Measurements from ENCODE around the gene LRRC47.
"Not testable (repeated sequence)": the region's sequence is repeated elsewhere in the genome, so short reads cannot be mapped to it uniquely, and the experiment has no call there.

Gene LRRC47

GRCh38 chr1:3749512-3749911, 46.8 kb downstream of the LRRC47 start:
- DNase-seq (ENCODE audit: extremely low read depth in 1 of 2, low read depth in 1 of 2) = no peak

GRCh38 chr1:3748316-3748900, 47.9 kb downstream of the LRRC47 start:
- not testable (repeated sequence) for DNase-seq (ENCODE audit: extremely low read depth in 1 of 2, low read depth in 1 of 2)

- DNase-seq (ENCODE audit: extremely low read depth in 1 of 2, low read depth in 1 of 2) = no peak
These were observed 48.4 kb downstream of the LRRC47 start for GRCh38 chr1:3747903-3748302.

- no peak for DNase-seq (ENCODE audit: extremely low read depth in 1 of 2, low read depth in 1 of 2)
These were observed 48.8 kb downstream of the LRRC47 start for GRCh38 chr1:3747522-3747848.

- DNase-seq (ENCODE audit: extremely low read depth in 1 of 2, low read depth in 1 of 2) = peak; percentile 65 to 78
These were observed 49.3 kb downstream of the LRRC47 start for GRCh38 chr1:3746830-3747521.

- DNase-seq (ENCODE audit: extremely low read depth in 1 of 2, low read depth in 1 of 2) = no peak
These were observed 49.9 kb downstream of the LRRC47 start for GRCh38 chr1:3746389-3746829.

GRCh38 chr1:3745590-3746381, 50.5 kb downstream of the LRRC47 start:
- DNase-seq (ENCODE audit: extremely low read depth in 1 of 2, low read depth in 1 of 2) = no peak

- DNase-seq (ENCODE audit: extremely low read depth in 1 of 2, low read depth in 1 of 2) = no peak
These were observed 51.2 kb downstream of the LRRC47 start for GRCh38 chr1:3745071-3745470.

- DNase-seq (ENCODE audit: extremely low read depth in 1 of 2, low read depth in 1 of 2) = no peak
These were observed 51.7 kb downstream of the LRRC47 start for GRCh38 chr1:3744646-3745045.

GRCh38 chr1:3743826-3744225, 52.5 kb downstream of the LRRC47 start:
- DNase-seq (ENCODE audit: extremely low read depth in 1 of 2, low read depth in 1 of 2) = no peak

GRCh38 chr1:3743421-3743820, 52.9 kb downstream of the LRRC47 start:
- DNase-seq (ENCODE audit: extremely low read depth in 1 of 2, low read depth in 1 of 2) = no peak

- no peak for DNase-seq (ENCODE audit: extremely low read depth in 1 of 2, low read depth in 1 of 2)
These were observed 53.6 kb downstream of the LRRC47 start for GRCh38 chr1:3742439-3743298.

GRCh38 chr1:3741566-3742438, 54.5 kb downstream of the LRRC47 start:
- no peak for DNase-seq (ENCODE audit: extremely low read depth in 1 of 2, low read depth in 1 of 2)

GRCh38 chr1:3740752-3741151, 55.5 kb downstream of the LRRC47 start:
- no peak for DNase-seq (ENCODE audit: extremely low read depth in 1 of 2, low read depth in 1 of 2)

- no peak for DNase-seq (ENCODE audit: extremely low read depth in 1 of 2, low read depth in 1 of 2)
These were observed 56.3 kb downstream of the LRRC47 start for GRCh38 chr1:3740042-3740441.

GRCh38 chr1:3738943-3739342, 57.4 kb downstream of the LRRC47 start:
- DNase-seq (ENCODE audit: extremely low read depth in 1 of 2, low read depth in 1 of 2) = no peak

- no peak for DNase-seq (ENCODE audit: extremely low read depth in 1 of 2, low read depth in 1 of 2)
These were observed 59.6 kb downstream of the LRRC47 start for GRCh38 chr1:3736708-3737107.

GRCh38 chr1:3736131-3736561, 60.2 kb downstream of the LRRC47 start:
- no peak for DNase-seq (ENCODE audit: extremely low read depth in 1 of 2, low read depth in 1 of 2)

GRCh38 chr1:3735688-3736087, 60.6 kb downstream of the LRRC47 start:
- no peak for DNase-seq (ENCODE audit: extremely low read depth in 1 of 2, low read depth in 1 of 2)

- no peak for DNase-seq (ENCODE audit: extremely low read depth in 1 of 2, low read depth in 1 of 2)
These were observed 61.1 kb downstream of the LRRC47 start for GRCh38 chr1:3735027-3735681.
